K562 (cell line): ENCODE data around the gene ALG12. TPM values are rescaled to one million over a fixed set of nuclear protein-coding genes. Genes with fewer than 3 reads are reported as not detected.
A peak's percentile ranks its signal among the peaks of the same experiment; 100 is the strongest.

Experiments used
- ATAC-seq: fragments of 200-7000 bp; cut with Tn5 transposase; 3 replicates; pipeline ENCODE4 v1.9.1; 2020; ENCODE audit warnings: moderate library complexity
- BruUV-seq: library from RNA; stranded (reverse); fragments of 400-500 nt; replicated peaks from 2 replicates; lab custom pipeline; 2021; lab: Mats Ljungman, UMichigan
- CTCF ChIA-PET: fragments of 300-600 bp; formaldehyde crosslinking; extraction: SDS; loops from one replicate; lab custom pipeline; 2021; ENCODE audit warnings: low intra/inter-chr PET ratio; lab: Yijun Ruan, JAX
- POLR2A ChIA-PET: fragments of 300-600, 350-650 bp; sonication (Branson Sonifier 250); formaldehyde crosslinking; extraction: SDS; loops from one replicate; lab custom pipeline; 2021; ENCODE audit warnings: antibody characterized with exemption, inconsistent platforms; lab: Yijun Ruan, JAX
- DNase-seq, 4 experiments: peaks; one replicate each; pipeline versions ENCODE4 v3.0.0 to v3.0.0-alpha.2; 2011 to 2018; ENCODE audit warnings: low spot score in 3 of 4, mixed read lengths in 3 of 4; ENCODE audit errors: extremely low read depth in 1 of 4
- FAIRE-seq: peaks from 2 replicates; lab custom pipeline; 2011; peaks lifted over from hg19 to GRCh38; lab: Jason Lieb, UNC
- H2AFZ ChIP-seq: 2 replicates; pipeline ENCODE4 v1.6.0; 2011; ENCODE audit warnings: low read depth, low read length, control low read depth, inconsistent platforms
- H3K27ac ChIP-seq: fragments of 200-600 bp; 3 replicates; pipeline ENCODE4 v1.8.0; 2011; ENCODE audit warnings: low read depth, mild to moderate bottlenecking, control low read depth, inconsistent platforms, low read length, moderate library complexity, mixed read lengths; ENCODE audit errors: extremely low read depth
- H3K27me3 ChIP-seq, 2 experiments: fragments of 300-600 bp in 1 of 2; 2 replicates in 1 of 2; 3 replicates in 1 of 2; pipeline versions ENCODE4 v1.6.0 to v1.8.0; 2011; ENCODE audit warnings: inconsistent platforms in 2 of 2, low read length in 2 of 2, mild to moderate bottlenecking in 1 of 2, mixed read lengths in 1 of 2, moderate library complexity in 1 of 2; ENCODE audit not compliant: control insufficient read depth in 2 of 2, insufficient read depth in 2 of 2
- H3K36me3 ChIP-seq: fragments of 300-600 bp; 3 replicates; pipeline ENCODE4 v1.8.0; 2011; ENCODE audit warnings: mild to moderate bottlenecking, low read length, inconsistent platforms; ENCODE audit not compliant: control insufficient read depth, insufficient read depth
- H3K4me1 ChIP-seq, 2 experiments: fragments of 200-600 bp in 1 of 2; replicated peaks in 1 of 2; 2 replicates in 1 of 2; 3 replicates in 1 of 2; pipeline versions ENCODE4 v1.5.1 to v1.8.0; 2011; ENCODE audit warnings: inconsistent platforms in 2 of 2, low read length in 2 of 2, mild to moderate bottlenecking in 1 of 2, mixed read lengths in 1 of 2, moderate library complexity in 1 of 2; ENCODE audit not compliant: control insufficient read depth in 2 of 2, insufficient read depth in 2 of 2
- H3K4me2 ChIP-seq: 2 replicates; pipeline ENCODE4 v1.6.1; 2011; ENCODE audit warnings: low read length, control low read depth, inconsistent platforms, mixed read lengths; ENCODE audit not compliant: insufficient read depth
- H3K4me3 ChIP-seq: fragments of 200-600 bp; sonication (generic), shearing (Covaris generic); 2 replicates; pipeline ENCODE4 v1.5.1; 2016; ENCODE audit warnings: control low read depth, inconsistent platforms
- H3K79me2 ChIP-seq: fragments of 200-600 bp; 3 replicates; pipeline ENCODE4 v1.8.0; 2011; ENCODE audit warnings: low read length, inconsistent platforms; ENCODE audit not compliant: control insufficient read depth, insufficient read depth
- H3K9ac ChIP-seq, 2 experiments: 2 replicates each; pipeline versions ENCODE4 v1.6.0 to v1.6.1; 2011; ENCODE audit warnings: low read depth in 2 of 2, low read length in 2 of 2, control low read depth in 1 of 2, inconsistent platforms in 1 of 2, mild to moderate bottlenecking in 1 of 2, mixed read lengths in 1 of 2; ENCODE audit not compliant: insufficient read depth in 1 of 2
- H3K9me1 ChIP-seq: one replicate; pipeline ENCODE4 v1.6.0; 2011; ENCODE audit warnings: inconsistent platforms, mild to moderate bottlenecking, low read length, moderate library complexity; ENCODE audit not compliant: control insufficient read depth, insufficient read depth
- H3K9me3 ChIP-seq: replicated peaks from 2 replicates; pipeline ENCODE4 v1.5.1; 2011; ENCODE audit warnings: low read depth, low read length, inconsistent platforms; ENCODE audit not compliant: control insufficient read depth, insufficient read depth
- H4K20me1 ChIP-seq: replicated peaks from 2 replicates; pipeline ENCODE4 v1.6.1; 2011; ENCODE audit warnings: low read length, inconsistent platforms, mixed read lengths; ENCODE audit not compliant: control insufficient read depth, insufficient read depth
- DPF2 ChIP-seq: fragments of 450-650 bp; IDR thresholded peaks from 2 replicates; pipeline ENCODE4 v1.6.1; 2016
- HDAC1 ChIP-seq, 2 experiments: fragments of 450-650 bp; IDR thresholded peaks; 2 replicates each; pipeline ENCODE4 v1.6.1; 2016 to 2017; ENCODE audit warnings: inconsistent platforms in 1 of 2, mild to moderate bottlenecking in 1 of 2, moderate library complexity in 1 of 2
- MEIS2 ChIP-seq: fragments of 450-650 bp; IDR thresholded peaks from 2 replicates; pipeline ENCODE4 v1.6.1; 2014; ENCODE audit warnings: mild to moderate bottlenecking; ENCODE audit not compliant: partially characterized antibody
- RREB1 ChIP-seq: fragments of 250-450 bp; sonication (Bioruptor Pico); IDR thresholded peaks from 2 replicates; pipeline ENCODE4 v1.4.0; 2020
- SMARCA5 ChIP-seq: fragments of 450-650 bp; IDR thresholded peaks from 2 replicates; pipeline ENCODE4 v1.6.1; 2016
- TRIM24 ChIP-seq, 2 experiments: fragments of 450-650 bp; IDR thresholded peaks; 2 replicates each; pipeline ENCODE4 v1.6.1; 2016
- ZNF24 ChIP-seq: fragments of 450-650 bp; IDR thresholded peaks from 2 replicates; pipeline ENCODE4 v1.6.1; 2016
- ZNF407 ChIP-seq: fragments of 450-650 bp; IDR thresholded peaks from 2 replicates; pipeline ENCODE4 v1.6.1; 2016; ENCODE audit warnings: low read depth
- WGBS: fragments of 100-300 bp; shearing (Covaris generic); methylation state at CpG from one replicate; pipeline ENCODE4 v1.1.6; 2016; ENCODE audit warnings: low coverage, mixed read lengths; ENCODE audit not compliant: insufficient coverage; ENCODE audit errors: missing lambda C conversion rate; 5-methylcytosine and 5-hydroxymethylcytosine counted together
- in situ Hi-C: fragments of 300-500 bp; cut with MboI; formaldehyde crosslinking; loops from 4 replicates; pipeline ENCODE4 v1.15.0; 2018; ENCODE audit warnings: inconsistent platforms, mixed read lengths
- intact Hi-C: fragments of 100-400 bp; cut with micrococcal nuclease; formaldehyde crosslinking; loops from 2 replicates; pipeline ENCODE4 v1.14.2; 2022
- polyA plus RNA-seq, 8 experiments: library from polyadenylated mRNA; depleted of rRNA in 4 of 8; stranded (reverse) in 5 of 8; unstranded in 3 of 8; fragments of >200 nt; fragmentation: Nextera tagmentation in 2 of 8; fragmentation: Illumina TruSeq in 1 of 8; extraction: Ambion mirVana in 2 of 8; extraction: Trizol in 1 of 8; gene quantifications; 2 replicates each; pipeline versions ENCODE4 v1.2.1 to v1.2.3, GENCODE V29; 2011 to 2014; ENCODE audit warnings: inconsistent platforms in 1 of 8, missing spikeins in 1 of 8
- total RNA-seq, 7 experiments: library from RNA; depleted of rRNA in 6 of 7; stranded (reverse); fragments of >200 nt in 6 of 7; fragmentation: Illumina TruSeq in 2 of 7; extraction: Trizol in 2 of 7; gene quantifications; 2 replicates each; pipeline versions ENCODE4 v1.2.1 to v1.2.3, GENCODE V29; 2011 to 2021; ENCODE audit warnings: low replicate concordance in 1 of 7

The ALG12 gene
- total and polyA plus RNA-seq, 9 of the 15 experiments (the other 6 are each of a cell fraction or from before 2014, with no cell fraction given) = 0.20 to 8.5 (median 3.4) TPM

- no peak for FAIRE-seq
- BruUV-seq = no TSS peak
- Histone ChIP-seq H2AFZ (no peak overlapping the region), H3K79me2 (no peaks in the 10 kb centered on the region), H3K4me2 (no peak overlapping the region), H3K27ac (no peak overlapping the region), H4K20me1 (no peaks in the 10 kb centered on the region), H3K4me1 (peaks cover 8 to 66% of the 10 kb centered on the region in 2 experiments; a peak in 3 of 5 replicates), H3K9me1 (no peaks in the 10 kb centered on the region), H3K9ac (peak overlapping the region in 1 of 2 experiments; percentile 71; a peak in 2 of 4 replicates), H3K4me3 (no peak overlapping the region), H3K27me3 (no peaks in the 10 kb centered on the region), H3K36me3 (no peaks in the 10 kb centered on the region), H3K9me3 (no peaks in the 10 kb centered on the region)
- CTCF ChIA-PET = no interaction called here
- peak; percentile 63 for ATAC-seq
- in situ Hi-C loops = no loop called here
- 76% methylated on average over 12 of the region's 21 CpGs for WGBS
- no peak for DNase-seq
- intact Hi-C loops = no loop called here
- POLR2A ChIA-PET = interaction anchor here (0.6 to 0.9 kb wide), 4 partner anchors 17 to 475 kb away, joined by 3 read pairs; no protein-coding TSS in a partner anchor
- TF ChIP-seq SMARCA5 = peak; percentile 79; the same call in 1 of the 2 replicates
- 0 out of 2 replicates have a peak, but pooled peaks have one; percentile 10 for TF ChIP-seq ZNF407
- peak; percentile 100 for TF ChIP-seq ZNF24
- 0 out of 2 replicates have a peak, but pooled peaks have one; percentile 31 for TF ChIP-seq DPF2
- peak; percentile 13 for TF ChIP-seq MEIS2
- TF ChIP-seq RREB1 (CRISPR knock-in tag) = no peak
- TF ChIP-seq HDAC1 (IDR thresholded peaks at IDR 0.05) = peak in 1 of 2 experiments; percentile 63; a peak in 2 of 4 replicates
- peak; percentile 47 to 55; a peak in 2 of 4 replicates for TF ChIP-seq TRIM24 (IDR thresholded peaks at IDR 0.05)
Measured at GRCh38 chr22:49942565-49943404, 24.5 kb upstream of the ALG12 start.
